GM19351 (cell line): ENCODE measurements around the gene RBM7.

Experiments
- ATAC-seq: cut with Tn5 transposase; IDR thresholded peaks from one replicate; pipeline ENCODE4 v1.9.1; 2021; ENCODE audit warnings: mild to moderate bottlenecking, moderate library complexity; ENCODE audit not compliant: unreplicated experiment

Gene RBM7

GRCh38 chr11:114447444-114447843 lies 47.0 kb downstream of the RBM7 start:
- no peak for ATAC-seq

- no peak for ATAC-seq
These were observed 47.4 kb downstream of the RBM7 start for GRCh38 chr11:114447892-114448291.

- no peak for ATAC-seq
These were observed 48.5 kb downstream of the RBM7 start for GRCh38 chr11:114448749-114449482.

GRCh38 chr11:114449845-114450244 lies 49.4 kb downstream of the RBM7 start:
- ATAC-seq: no peak

- ATAC-seq: no peak
These were observed 51.9 kb downstream of the RBM7 start for GRCh38 chr11:114452399-114452798.
